HG03039 (cell line): ENCODE measurements around the gene DOP1A.

ENCODE experiments used
- ATAC-seq: cut with Tn5 transposase; IDR thresholded peaks from one replicate; pipeline ENCODE4 v1.9.1; 2021; ENCODE audit warnings: mild to moderate bottlenecking, moderate library complexity; ENCODE audit not compliant: unreplicated experiment

DOP1A gene

GRCh38 chr6:83198486-83199172 is 131.2 kb downstream of the DOP1A start:
- ATAC-seq: no peak

GRCh38 chr6:83199173-83199862 is 131.8 kb downstream of the DOP1A start:
- ATAC-seq: peak; percentile 50

- ATAC-seq: no peak
Observed at GRCh38 chr6:83199863-83200225, 132.4 kb downstream of the DOP1A start.

GRCh38 chr6:83202031-83202430 is 134.6 kb downstream of the DOP1A start:
- no peak for ATAC-seq

- ATAC-seq: peak; percentile 99
Observed at GRCh38 chr6:83215131-83216047, 147.9 kb downstream of the DOP1A start.

- no peak for ATAC-seq
Observed at GRCh38 chr6:83216806-83217205, 149.3 kb downstream of the DOP1A start.
